ENCODE measurements around the gene MS4A2.

The MS4A2 gene

GRCh38 chr11:60118338-60118737 lies 29.9 kb downstream of the MS4A2 start:
- no peaks in the 10 kb centered on the region for H3K27me3 ChIP-seq
- no peak for DNase-seq
- H3K4me3 ChIP-seq (ENCODE audit: low read depth, low read length) = no peak overlapping the region

GRCh38 chr11:60119710-60120109 lies 31.2 kb downstream of the MS4A2 start:
- no peak overlapping the region for H3K4me3 ChIP-seq (ENCODE audit: low read depth, low read length)
- H3K4me1 ChIP-seq = no peaks in the 10 kb centered on the region
- TF ChIP-seq CTCF (IDR thresholded peaks at IDR 0.05; ENCODE audit: low read depth, low read length) = no peak
- no peaks in the 10 kb centered on the region for H3K9me3 ChIP-seq
- no peaks in the 10 kb centered on the region for H3K36me3 ChIP-seq
- DNase-seq = no peak
- H3K27me3 ChIP-seq = no peaks in the 10 kb centered on the region

More at GRCh38 chr11:60118338-60118737, 29.9 kb downstream of the MS4A2 start:
- Histone ChIP-seq H3K4me1 (no peaks in the 10 kb centered on the region), H3K36me3 (no peaks in the 10 kb centered on the region), H3K9me3 (no peaks in the 10 kb centered on the region)
- TF ChIP-seq CTCF (IDR thresholded peaks at IDR 0.05; ENCODE audit: low read depth, low read length) = no peak

DNA sequence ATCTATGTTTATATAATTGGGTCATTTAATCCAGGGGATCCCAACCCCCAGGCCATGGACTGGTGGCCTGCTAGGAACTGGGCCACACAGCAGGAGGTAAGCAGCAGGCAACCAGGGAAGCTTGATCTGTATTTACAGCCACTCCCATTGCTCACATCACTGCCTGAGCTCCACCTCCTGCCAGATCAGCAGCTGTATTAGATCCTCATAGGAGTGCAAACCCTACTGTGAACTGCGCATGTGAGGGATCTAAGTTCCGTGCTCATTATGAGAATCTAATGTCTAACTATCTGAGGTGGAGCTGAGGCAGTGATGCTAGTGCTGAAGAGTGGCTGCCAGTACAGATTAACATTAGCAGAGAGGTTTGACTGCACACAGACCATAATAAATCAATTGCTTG lies 32.8 kb downstream of the MS4A2 start:
- Histone ChIP-seq H3K27me3 (no peaks in the 10 kb centered on the region), H3K4me1 (no peaks in the 10 kb centered on the region), H3K4me3 (ENCODE audit: low read depth, low read length) (no peak overlapping the region), H3K9me3 (no peaks in the 10 kb centered on the region), H3K36me3 (no peaks in the 10 kb centered on the region)
- DNase-seq = no peak
- TF ChIP-seq CTCF (IDR thresholded peaks at IDR 0.05; ENCODE audit: low read depth, low read length) = no peak

GRCh38 chr11:60122414-60123036 lies 34.1 kb downstream of the MS4A2 start:
- DNase-seq = no peak
- Histone ChIP-seq H3K9me3 (no peaks in the 10 kb centered on the region), H3K4me3 (ENCODE audit: low read depth, low read length) (no peak overlapping the region), H3K36me3 (no peaks in the 10 kb centered on the region), H3K4me1 (no peaks in the 10 kb centered on the region), H3K27me3 (no peaks in the 10 kb centered on the region)
- TF ChIP-seq CTCF (IDR thresholded peaks at IDR 0.05; ENCODE audit: low read depth, low read length) = no peak

- TF ChIP-seq CTCF (IDR thresholded peaks at IDR 0.05; ENCODE audit: low read depth, low read length) = no peak
- Histone ChIP-seq H3K4me1 (no peaks in the 10 kb centered on the region), H3K36me3 (no peaks in the 10 kb centered on the region), H3K27me3 (no peaks in the 10 kb centered on the region), H3K4me3 (ENCODE audit: low read depth, low read length) (no peak overlapping the region), H3K9me3 (no peaks in the 10 kb centered on the region)
- DNase-seq = no peak
Measured at GRCh38 chr11:60124802-60125432, 36.5 kb downstream of the MS4A2 start.

GRCh38 chr11:60125956-60126585 lies 37.6 kb downstream of the MS4A2 start:
- no peak for TF ChIP-seq CTCF (IDR thresholded peaks at IDR 0.05; ENCODE audit: low read depth, low read length)
- H3K4me1 ChIP-seq = no peaks in the 10 kb centered on the region
- H3K27me3 ChIP-seq = no peaks in the 10 kb centered on the region
- no peak for DNase-seq
- no peaks in the 10 kb centered on the region for H3K36me3 ChIP-seq
- no peak overlapping the region for H3K4me3 ChIP-seq (ENCODE audit: low read depth, low read length)
- no peaks in the 10 kb centered on the region for H3K9me3 ChIP-seq
